Activated T-cell treated with anti-CD3 and anti-CD28 coated beads for 48 hours (primary cell): Measurements from ENCODE around the gene GRIN2A.

Source experiments
- DNase-seq: peaks from one replicate; pipeline ENCODE4 v3.0.0-alpha.2; 2020; ENCODE audit warnings: low read depth

The GRIN2A gene

GRCh38 chr16:10031473-10031872 lies 150.8 kb downstream of the GRIN2A start:
- no peak for DNase-seq

DNA sequence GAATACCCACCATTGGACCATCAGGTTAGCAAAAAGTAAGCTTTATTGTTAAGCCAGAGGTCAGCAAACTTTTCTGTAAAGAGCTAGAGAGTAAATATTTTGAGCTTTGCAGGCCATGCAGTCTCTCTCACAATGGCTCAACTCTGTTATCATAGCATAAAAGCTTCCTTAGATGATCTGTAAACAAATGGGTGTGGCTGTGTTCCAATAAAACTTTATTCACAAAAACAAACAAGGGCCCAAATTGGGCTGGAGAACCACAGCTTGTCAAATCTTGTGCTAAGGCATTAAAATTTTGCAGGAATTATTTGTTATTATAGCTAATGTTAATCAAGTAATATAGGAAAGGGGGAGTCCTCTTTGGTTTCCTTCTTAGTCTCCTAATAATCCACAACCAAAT lies 153.6 kb downstream of the GRIN2A start:
- no peak for DNase-seq

DNA sequence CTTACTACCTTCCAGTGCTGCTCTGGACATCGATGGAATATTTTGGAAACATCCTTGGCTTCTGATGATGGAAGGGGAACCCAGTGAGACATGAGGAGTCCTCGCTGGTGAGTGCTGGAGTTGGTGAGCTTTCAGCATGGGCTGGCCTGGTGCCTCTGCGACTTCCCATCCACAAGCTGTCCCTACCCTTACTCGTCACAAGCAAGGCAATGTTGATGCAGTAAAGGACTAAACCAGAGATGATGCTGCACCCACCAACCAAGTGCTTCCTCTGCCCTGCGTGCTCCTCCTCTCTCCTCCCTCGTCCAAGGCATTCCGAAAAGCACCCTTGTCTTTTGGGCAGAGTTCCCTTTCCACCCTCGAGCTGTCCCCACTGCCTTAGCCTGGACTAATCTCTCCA lies 154.7 kb downstream of the GRIN2A start:
- no peak for DNase-seq

- no peak for DNase-seq
Observed at GRCh38 chr16:10026593-10026992, 155.6 kb downstream of the GRIN2A start.

- no peak for DNase-seq
Observed at GRCh38 chr16:10022098-10022497, 160.1 kb downstream of the GRIN2A start.

- DNase-seq: no peak
Observed at GRCh38 chr16:10020866-10021265, 161.4 kb downstream of the GRIN2A start.

DNA sequence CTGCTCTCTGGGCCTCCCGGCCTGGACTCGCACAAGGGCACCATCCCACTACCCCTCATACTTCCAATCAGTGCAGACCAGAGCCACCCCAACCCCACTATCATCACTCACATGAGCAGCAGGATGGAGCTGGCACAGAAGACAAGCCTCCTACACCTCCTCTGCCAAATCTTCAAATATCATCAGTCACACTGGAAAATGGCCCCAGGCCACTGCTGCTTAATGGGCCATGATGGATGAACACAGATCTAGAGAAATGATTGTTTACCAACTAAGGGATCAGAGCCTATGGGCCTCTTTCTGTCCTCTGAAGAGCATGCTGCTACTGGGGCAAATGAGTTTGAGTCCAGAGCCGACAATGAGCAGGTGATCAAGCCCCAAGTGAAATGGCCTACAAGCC lies 165.5 kb downstream of the GRIN2A start:
- no peak for DNase-seq

DNA sequence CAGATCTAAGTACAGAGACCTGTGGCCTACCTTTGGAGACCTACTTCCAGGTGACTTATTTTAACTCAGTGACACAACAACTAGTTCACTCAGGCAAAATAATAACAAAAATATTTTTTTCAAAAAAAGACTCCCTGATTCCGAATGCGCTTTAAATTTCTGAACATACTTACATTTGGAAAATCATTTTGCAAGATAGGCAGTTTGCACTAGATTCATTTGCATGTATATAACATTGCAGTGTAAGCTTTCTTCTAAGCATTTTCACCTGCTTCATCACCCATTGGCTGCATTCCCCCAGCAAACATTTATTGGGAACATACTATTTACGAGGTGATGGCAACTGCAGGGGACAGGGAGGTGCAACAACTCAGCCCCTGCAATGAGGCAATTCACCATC lies 166.8 kb downstream of the GRIN2A start:
- DNase-seq: no peak

GRCh38 chr16:10013774-10014173 lies 168.5 kb downstream of the GRIN2A start:
- no peak for DNase-seq

- no peak for DNase-seq
Observed at GRCh38 chr16:10013364-10013763, 168.9 kb downstream of the GRIN2A start.

DNA sequence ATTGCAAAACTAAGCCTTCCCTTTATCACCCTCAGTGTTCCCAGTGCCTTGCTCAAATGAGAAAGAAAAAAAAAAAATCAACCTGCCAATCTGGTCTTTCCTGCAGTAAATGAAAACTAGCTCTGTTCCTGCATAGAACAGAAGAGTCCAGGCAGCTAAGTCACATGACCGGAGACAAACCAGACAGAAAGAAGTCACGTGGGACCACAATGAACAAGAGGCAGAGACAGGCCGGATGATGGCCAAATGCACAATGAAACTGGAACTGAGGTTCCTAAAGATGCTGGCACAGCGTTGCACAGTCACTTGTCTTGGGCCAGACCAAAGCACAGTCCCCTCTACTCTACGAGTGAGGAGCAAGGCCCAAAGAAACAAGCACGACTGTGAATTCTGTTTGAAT lies 172.5 kb downstream of the GRIN2A start:
- no peak for DNase-seq

GRCh38 chr16:10003486-10003885 lies 178.7 kb downstream of the GRIN2A start:
- DNase-seq: no peak

- no peak for DNase-seq
Observed at GRCh38 chr16:10001258-10001775, 180.9 kb downstream of the GRIN2A start.

GRCh38 chr16:9996221-9996620 lies 186.0 kb downstream of the GRIN2A start:
- no peak for DNase-seq

DNA sequence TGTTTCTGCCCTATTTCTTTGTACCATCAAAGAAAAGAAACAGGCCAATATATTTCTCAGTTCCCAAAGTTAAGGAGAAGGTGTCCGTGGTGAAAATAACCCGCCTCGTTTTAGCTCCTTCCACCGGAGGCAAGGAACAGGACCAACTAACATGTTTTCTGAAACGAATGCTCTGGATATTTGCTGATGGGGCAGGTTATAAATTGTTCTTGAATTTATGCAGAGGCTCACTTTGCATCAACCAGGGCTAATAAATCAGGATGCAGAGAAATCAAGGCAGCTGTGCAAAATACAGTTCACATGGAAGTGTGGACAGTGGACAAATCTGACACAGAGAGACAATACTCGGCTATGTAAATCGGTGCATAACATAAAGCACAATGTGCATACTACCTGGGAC lies 189.8 kb downstream of the GRIN2A start:
- no peak for DNase-seq

DNA sequence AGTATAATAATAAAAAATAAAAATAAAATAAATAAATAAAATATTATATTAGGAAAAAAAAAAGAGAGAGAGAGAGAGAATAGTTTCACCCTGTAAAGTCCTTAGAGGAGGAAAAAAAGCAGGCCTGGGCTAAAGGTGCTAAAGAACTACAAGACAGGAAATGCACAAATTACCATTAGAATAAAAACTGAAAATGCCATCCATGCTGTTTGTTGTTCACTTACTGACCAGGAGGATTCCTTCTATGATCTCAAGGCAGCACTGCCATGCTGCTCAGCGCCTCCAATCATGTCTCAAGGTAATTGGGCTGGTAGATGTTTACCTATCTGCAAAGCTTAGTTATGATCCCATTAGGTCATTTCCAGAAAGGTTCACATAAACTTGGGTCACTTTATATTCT lies 201.2 kb downstream of the GRIN2A start:
- no peak for DNase-seq

DNA sequence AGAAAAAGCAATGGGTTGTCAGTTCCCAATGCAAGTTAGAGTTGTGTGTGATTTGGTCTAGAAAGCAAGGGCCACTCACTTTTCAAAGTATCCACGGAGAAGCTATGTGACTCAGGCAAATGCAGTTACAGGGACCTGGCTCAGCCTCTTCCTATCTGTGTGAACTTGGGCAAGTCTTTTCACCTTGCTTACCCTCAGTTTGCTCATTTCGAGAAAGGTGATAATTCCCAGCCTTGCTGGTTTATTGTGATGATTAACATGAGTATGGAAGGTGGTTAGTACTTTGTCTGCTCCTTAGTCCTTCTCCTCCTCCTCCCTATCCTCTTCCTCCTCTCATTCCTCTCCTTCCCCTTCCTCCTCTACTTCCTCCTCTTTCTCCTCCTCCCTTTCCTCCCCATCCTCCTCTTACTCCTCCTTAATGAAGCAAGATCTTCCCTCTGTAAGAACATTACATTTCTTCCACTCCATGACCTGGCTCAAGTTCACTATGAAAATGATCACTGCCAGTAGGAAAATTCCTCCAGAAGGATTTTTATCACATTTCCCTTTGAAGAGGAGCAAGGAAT lies 204.0 kb downstream of the GRIN2A start:
- DNase-seq: no peak

- no peak for DNase-seq
Observed at GRCh38 chr16:9977333-9977897, 204.8 kb downstream of the GRIN2A start.

DNA sequence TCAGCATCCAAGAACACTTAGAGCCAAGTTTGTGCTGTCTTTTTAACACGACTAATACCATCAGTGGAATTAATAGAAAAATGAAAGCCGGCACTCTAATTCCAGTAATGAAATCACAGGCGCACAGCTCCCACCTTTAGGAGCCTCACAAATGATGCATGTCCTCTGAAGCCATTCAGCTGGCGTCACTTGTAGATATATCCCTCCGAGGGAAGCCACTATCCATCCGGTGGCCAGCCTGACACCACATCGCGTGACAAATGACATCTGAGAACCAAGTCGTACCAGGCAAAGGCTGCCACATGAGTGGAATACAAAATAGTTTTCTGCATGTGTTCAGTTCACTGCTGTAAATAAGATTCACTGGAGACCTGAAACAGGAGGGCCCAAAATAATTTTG lies 205.6 kb downstream of the GRIN2A start:
- no peak for DNase-seq

DNA sequence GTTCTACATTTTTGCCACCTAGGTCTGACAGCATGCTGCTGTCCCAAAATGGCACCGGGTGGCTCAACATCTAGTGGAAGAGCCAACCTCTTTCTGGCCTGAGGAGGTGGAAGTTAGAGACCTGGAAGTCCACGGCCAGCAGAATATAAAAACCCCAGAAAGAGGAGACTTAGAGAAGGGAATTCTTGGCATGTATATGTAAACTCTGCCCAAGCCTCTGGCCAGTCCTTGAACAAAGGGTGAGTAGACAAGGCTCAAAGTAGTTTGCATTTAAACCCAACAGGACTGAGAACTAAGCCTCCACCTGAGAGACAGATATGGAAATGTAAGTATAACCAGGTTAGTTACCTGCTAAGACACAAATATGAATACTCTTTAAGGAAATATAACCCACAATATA lies 210.3 kb downstream of the GRIN2A start:
- DNase-seq: no peak

DNA sequence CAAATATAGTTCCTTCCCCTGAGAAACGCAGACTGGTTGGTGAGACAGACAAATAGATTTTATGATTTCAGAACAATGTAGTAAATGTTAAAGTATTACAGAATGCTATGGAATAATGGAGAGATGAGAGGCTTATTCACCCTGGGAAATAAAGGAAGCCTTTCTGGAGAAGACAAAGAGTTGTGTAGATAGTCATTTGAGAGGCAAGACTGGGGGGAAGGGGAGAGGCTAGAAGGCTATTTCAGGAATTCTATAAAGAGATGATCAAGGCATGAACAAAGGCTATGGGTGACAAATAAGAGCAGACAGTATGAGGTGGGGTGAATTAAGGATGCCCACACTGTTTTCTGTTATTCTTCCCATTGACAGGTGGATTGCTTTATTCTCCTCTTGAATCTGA lies 211.4 kb downstream of the GRIN2A start:
- no peak for DNase-seq

GRCh38 chr16:9970244-9970643 lies 212.0 kb downstream of the GRIN2A start:
- DNase-seq: no peak

DNA sequence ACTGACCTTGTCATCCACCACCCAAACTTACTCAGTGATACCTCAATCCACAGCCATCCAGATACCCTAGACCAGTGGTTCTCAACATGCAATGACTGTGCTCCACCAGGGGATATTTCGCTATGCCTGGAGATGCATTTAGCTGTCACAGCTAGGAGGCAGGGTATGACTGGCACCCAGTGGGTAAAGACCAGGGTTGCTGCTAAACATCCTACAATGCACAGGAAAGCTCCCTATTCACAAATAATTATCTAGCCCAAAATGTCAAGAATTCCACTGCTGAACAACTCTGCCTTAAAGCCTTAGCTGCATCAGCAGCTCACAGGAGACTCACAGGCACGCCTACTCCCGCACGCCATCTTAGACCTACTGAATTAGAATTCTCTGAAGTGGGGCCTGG lies 212.6 kb downstream of the GRIN2A start:
- no peak for DNase-seq

GRCh38 chr16:9966569-9967157 lies 215.6 kb downstream of the GRIN2A start:
- DNase-seq: no peak
